ENCODE data around the gene ANKRD34B.

Gene ANKRD34B

GRCh38 chr5:80569086-80569960, 757 bp downstream of the ANKRD34B start:
- DNase-seq, result no peak

GRCh38 chr5:80568251-80568650, 1.8 kb downstream of the ANKRD34B start:
- DNase-seq, result no peak

GRCh38 chr5:80566711-80567259, 3.3 kb downstream of the ANKRD34B start:
- no peak for DNase-seq

GRCh38 chr5:80565330-80565729, 4.8 kb downstream of the ANKRD34B start:
- DNase-seq, result no peak

- no peak for DNase-seq
Observed at GRCh38 chr5:80559244-80559643, 10.8 kb downstream of the ANKRD34B start.

- no peak for DNase-seq
Observed at GRCh38 chr5:80555099-80555498, 15.0 kb downstream of the ANKRD34B start.

- no peak for DNase-seq
Observed at GRCh38 chr5:80554646-80555045, 15.4 kb downstream of the ANKRD34B start.

GRCh38 chr5:80541392-80541791, 28.7 kb downstream of the ANKRD34B start:
- no peak for DNase-seq

GRCh38 chr5:80540691-80541090, 29.4 kb downstream of the ANKRD34B start:
- DNase-seq, result no peak

- DNase-seq, result no peak
Observed at GRCh38 chr5:80516826-80517225, 53.3 kb downstream of the ANKRD34B start.

GRCh38 chr5:80509362-80509761, 60.7 kb downstream of the ANKRD34B start:
- no peak for DNase-seq

GRCh38 chr5:80508844-80509243, 61.2 kb downstream of the ANKRD34B start:
- DNase-seq, result no peak

GRCh38 chr5:80507663-80508062, 62.4 kb downstream of the ANKRD34B start:
- DNase-seq, result no peak
